Hepatocyte (in vitro differentiated cells): ENCODE measurements around the gene SP3.

Experiments
- CTCF ChIP-seq: fragments of 200-600 bp; sonication (generic); IDR thresholded peaks from 2 replicates; pipeline ENCODE4 v1.5.1; 2016; ENCODE audit warnings: antibody characterized with exemption, mild to moderate bottlenecking; ENCODE audit not compliant: poor library complexity
- EZH2 ChIP-seq: fragments of 200-600 bp; sonication (generic); IDR thresholded peaks from 2 replicates; pipeline ENCODE4 v1.6.1; 2016; ENCODE audit warnings: antibody characterized with exemption, mild to moderate bottlenecking, borderline replicate concordance
- EZH2phosphoT487 ChIP-seq: fragments of 200-600 bp; sonication (generic); IDR thresholded peaks from one replicate; pipeline ENCODE4 v1.6.1; 2018; ENCODE audit warnings: antibody characterized with exemption, mild to moderate bottlenecking, low read depth, moderate library complexity; ENCODE audit not compliant: unreplicated experiment, severe bottlenecking

- TF ChIP-seq CTCF: no peak
- TF ChIP-seq EZH2: no peak
- no peak for TF ChIP-seq EZH2phosphoT487
Measured at GRCh38 chr2:173955867-173956266, 9.3 kb downstream of the SP3 start.
